Fibroblast of villous mesenchyme (primary cell): ENCODE results near the gene RNF19B. TPM values are rescaled to one million over a fixed set of nuclear protein-coding genes. Genes with fewer than 3 reads are reported as not detected.
A peak's percentile ranks its signal among the peaks of the same experiment; 100 is the strongest.

ENCODE experiments used
- DNase-seq: peaks from one replicate; pipeline ENCODE4 v3.0.0-alpha.2; 2010; ENCODE audit warnings: low read depth
- H3K4me3 ChIP-seq: 2 replicates; pipeline ENCODE4 v1.5.1; 2011; ENCODE audit warnings: low read depth, mild to moderate bottlenecking, low read length
- total RNA-seq: library from RNA; depleted of rRNA; stranded (reverse); fragments of >200 nt; gene quantifications from 2 replicates; pipeline ENCODE4 v1.2.3, GENCODE V29; 2012
- TF ChIP-seq, protein P1 (sequence below): IDR thresholded peaks from 2 replicates; pipeline ENCODE4 v1.5.1; 2012; ENCODE audit warnings: low read depth, mild to moderate bottlenecking, low read length; ENCODE audit not compliant: insufficient read depth

RNF19B gene, protein sequence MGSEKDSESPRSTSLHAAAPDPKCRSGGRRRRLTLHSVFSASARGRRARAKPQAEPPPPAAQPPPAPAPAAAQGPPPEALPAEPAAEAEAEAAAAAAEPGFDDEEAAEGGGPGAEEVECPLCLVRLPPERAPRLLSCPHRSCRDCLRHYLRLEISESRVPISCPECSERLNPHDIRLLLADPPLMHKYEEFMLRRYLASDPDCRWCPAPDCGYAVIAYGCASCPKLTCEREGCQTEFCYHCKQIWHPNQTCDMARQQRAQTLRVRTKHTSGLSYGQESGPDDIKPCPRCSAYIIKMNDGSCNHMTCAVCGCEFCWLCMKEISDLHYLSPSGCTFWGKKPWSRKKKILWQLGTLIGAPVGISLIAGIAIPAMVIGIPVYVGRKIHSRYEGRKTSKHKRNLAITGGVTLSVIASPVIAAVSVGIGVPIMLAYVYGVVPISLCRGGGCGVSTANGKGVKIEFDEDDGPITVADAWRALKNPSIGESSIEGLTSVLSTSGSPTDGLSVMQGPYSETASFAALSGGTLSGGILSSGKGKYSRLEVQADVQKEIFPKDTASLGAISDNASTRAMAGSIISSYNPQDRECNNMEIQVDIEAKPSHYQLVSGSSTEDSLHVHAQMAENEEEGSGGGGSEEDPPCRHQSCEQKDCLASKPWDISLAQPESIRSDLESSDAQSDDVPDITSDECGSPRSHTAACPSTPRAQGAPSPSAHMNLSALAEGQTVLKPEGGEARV
- 9.3 and 9.5 TPM in 2 replicates for total RNA-seq

DNA sequence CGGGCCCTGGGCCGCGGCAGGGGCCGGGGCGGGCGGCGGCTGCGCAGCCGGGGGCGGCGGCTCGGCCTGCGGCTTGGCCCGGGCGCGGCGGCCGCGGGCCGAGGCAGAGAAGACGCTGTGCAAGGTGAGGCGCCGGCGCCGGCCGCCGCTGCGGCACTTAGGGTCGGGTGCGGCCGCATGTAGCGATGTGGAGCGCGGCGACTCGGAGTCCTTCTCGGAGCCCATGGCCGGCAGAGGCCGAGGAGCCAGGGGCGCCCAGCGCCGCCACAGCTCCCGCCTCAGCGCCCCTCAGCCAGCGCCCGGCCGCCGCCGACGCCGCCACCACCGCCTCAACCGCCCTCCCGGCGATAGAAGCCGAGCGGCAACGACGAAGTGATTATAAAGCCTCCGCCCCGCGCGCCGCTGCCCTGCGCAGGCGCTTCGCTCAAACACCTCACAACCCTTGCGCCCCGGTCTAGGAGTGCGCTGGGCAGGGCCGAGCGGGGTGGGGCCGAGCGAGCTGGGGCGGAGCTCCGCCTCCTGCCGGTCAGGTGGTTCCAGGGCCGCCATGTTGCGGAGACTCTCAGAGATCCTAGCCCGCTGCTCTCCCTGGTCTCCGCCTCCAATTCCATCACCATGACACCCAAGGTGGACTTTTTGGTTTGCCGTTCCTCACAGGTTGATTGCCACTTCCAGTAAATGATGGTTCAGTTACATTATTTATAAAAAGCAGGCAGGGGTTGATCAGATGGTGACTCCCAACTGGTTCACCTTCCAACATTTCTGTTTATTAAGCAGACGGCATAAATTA is at the start of gene RNF19B:
RNF19B (minus strand) TSS at position 349 of the 790 bp plus-strand sequence; CDS start at position 225, 124 bp downstream.
- TF ChIP-seq, protein P1, sequence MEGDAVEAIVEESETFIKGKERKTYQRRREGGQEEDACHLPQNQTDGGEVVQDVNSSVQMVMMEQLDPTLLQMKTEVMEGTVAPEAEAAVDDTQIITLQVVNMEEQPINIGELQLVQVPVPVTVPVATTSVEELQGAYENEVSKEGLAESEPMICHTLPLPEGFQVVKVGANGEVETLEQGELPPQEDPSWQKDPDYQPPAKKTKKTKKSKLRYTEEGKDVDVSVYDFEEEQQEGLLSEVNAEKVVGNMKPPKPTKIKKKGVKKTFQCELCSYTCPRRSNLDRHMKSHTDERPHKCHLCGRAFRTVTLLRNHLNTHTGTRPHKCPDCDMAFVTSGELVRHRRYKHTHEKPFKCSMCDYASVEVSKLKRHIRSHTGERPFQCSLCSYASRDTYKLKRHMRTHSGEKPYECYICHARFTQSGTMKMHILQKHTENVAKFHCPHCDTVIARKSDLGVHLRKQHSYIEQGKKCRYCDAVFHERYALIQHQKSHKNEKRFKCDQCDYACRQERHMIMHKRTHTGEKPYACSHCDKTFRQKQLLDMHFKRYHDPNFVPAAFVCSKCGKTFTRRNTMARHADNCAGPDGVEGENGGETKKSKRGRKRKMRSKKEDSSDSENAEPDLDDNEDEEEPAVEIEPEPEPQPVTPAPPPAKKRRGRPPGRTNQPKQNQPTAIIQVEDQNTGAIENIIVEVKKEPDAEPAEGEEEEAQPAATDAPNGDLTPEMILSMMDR: no peak
- peak within 1 kb of the TSS; percentile 83 for H3K4me3 ChIP-seq
- DNase-seq: peak; percentile 93

DNA sequence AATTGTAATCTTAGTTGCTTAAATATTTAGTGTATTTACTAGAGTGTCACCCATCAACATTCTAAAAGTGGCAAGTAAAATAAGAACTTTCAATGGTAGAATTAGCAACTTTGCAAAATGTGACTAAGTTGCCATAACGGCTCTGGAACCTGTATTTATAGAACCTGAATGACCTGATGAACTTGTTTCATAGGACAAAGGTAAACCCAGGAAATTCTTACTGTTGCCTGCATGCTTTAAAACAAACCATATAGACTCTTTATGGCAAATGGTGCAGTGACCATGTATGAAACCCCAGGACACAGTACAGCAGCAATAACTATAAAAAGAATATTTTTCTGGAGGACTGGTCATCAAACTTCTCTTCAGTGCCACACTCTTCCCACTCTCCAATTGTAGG is 49.2 kb upstream of the RNF19B start:
- no peak for DNase-seq
- H3K4me3 ChIP-seq: no peak overlapping the region
- TF ChIP-seq, protein P1: no peak

DNA sequence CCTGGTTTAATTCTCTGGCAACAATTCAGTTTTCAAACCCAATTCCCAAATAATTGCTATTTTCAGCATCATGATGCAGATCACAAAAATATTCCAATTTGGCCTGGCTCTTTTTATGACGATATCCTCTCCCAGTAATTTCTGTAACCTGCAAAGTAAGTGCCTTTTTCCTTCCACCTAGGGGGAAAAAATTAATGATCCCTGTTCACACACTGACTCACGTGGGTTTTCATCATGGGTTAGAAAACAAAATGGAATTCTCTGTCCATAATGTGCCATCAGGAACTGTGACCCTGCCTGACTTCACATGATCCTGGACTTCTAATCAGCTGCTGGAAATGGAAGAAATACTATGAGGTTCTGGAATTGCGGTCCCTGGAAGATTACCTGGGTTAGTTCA is 47.6 kb upstream of the RNF19B start:
- no peak for DNase-seq
- TF ChIP-seq, protein P1: no peak
- H3K4me3 ChIP-seq: no peak overlapping the region

DNA sequence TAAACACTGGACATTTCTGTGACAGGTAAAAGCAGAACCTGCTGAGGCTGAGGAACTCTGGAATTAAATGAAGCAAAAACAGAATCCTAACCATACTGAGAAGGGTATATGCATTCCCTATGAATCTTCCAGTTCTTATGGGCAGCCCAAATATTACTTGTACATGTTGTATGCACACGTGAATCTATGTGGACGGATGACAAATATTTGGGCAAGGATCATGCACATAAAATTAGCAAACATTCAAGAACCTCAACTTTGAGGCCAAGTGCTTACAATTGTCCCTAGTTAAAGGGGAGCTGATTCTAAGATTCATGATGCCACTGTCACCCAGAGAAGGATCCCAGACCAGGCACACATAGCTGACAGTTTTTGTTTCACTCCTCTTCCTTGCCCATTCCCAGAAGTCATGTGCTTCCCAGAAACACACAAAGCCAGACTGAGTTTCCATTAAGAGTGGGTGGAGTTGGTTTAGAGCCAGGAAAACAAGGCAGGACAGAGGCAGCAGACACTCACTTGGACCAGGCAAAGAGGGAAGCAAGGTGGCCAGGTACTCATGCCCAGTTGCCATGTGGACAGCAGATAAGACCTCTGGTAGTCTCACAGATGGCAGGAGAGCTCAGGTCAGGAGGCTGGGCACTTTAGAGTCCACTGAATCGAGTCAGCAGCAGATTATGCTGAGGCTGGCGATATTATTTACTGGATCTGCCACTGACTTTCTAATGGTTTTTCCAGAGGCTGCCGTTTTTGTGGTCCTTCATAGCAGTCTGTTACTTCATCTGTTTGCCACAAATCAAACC is 46.5 kb upstream of the RNF19B start:
- H3K4me3 ChIP-seq: no peak overlapping the region
- TF ChIP-seq, protein P1: no peak
- DNase-seq: peak; percentile 67

DNA sequence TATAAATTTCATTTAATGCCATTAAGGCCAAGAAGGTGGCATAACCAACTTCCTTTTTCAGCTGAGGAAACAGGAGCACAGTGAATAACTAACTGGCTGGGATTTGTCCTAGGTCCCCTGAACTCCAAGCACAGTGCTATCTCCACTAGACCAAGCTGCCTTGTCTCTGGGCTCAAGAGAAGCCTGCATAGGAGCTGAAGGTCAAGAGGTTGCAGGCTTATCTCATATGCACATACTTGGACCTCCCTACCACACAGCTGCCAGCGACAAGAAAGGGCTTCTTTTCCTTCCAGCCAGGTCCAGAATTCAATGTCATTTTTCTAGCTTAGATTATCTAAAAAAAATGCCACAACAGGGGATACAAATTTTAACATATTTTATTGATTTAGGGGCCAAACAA is 45.0 kb upstream of the RNF19B start:
- TF ChIP-seq, protein P1: no peak
- DNase-seq: no peak
- H3K4me3 ChIP-seq: no peak overlapping the region
